ENCODE measurements around the gene SDK2.

SDK2 gene

DNA sequence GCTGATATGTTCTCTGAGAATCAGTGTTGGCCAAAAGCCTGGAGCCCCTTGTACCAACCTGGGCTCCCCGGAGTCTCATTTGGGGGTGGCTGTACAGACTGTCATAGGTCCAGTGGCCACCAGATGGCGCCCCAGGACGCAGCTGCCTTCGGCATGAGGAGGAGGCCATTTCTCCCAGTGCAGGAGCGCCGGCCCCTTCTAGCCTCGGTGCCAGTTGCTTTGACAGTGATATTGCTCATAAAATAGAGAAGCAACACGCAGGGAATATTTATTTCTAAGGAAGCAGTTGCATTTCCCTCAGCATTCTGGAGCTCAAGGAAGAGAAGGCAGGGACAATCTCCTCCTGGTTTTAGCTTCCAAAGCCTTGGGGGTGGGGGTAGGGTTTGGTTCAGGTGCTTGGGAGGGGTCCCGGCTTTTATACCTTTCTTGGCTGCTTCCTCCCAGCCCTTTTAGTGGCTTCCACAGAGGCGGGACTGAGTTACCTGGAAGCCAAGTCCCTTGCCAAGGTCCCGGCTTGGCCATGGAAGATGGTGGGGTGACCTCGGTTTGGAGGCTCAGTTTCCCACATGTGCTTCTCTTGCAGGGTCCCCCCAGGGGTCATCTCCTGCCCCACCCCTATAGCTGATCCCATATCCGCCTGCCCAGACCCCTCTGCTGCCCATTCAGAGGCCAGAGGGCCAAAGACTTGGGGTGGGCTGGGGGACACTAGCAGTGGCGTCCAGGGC is 214.6 kb downstream of the SDK2 start (continued):
- TF ChIP-seq GLIS1 (tag by site-specific recombination; IDR thresholded peaks at IDR 0.05) (peak; percentile 38; the same call in 1 of the 2 replicates), ZNF654 (tag by site-specific recombination; IDR thresholded peaks at IDR 0.05; ENCODE audit: low read depth) (peak; percentile 82), ZNF146 (tag by site-specific recombination; IDR thresholded peaks at IDR 0.05) (no peak)

DNA sequence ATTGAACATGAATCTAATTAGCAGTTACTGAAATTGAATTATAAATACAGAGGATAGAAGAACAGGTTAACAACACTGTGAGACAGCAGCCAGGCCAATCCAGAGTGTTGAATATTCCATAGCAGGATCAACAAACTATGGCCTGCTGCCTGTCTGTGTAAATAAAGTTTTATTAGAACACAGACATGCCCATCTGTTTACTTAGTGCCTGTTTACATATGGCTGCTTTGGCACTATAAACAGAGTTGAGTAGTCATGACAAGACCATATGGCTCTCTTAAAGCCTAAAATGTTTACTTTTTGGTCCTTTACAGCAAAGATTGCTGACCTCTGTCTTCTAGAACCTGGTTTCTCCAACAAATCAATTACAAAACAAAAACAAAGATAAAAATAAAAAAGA is 217.0 kb downstream of the SDK2 start:
- peaks cover 6% of the 10 kb centered on the region for H3K4me1 ChIP-seq (ENCODE audit: control insufficient read depth, insufficient read depth, low read length)
- H3K36me3 ChIP-seq (ENCODE audit: control insufficient read depth in 2 of 2, insufficient read depth in 1 of 2, low read length in 2 of 2) = peaks cover 0 to 17% of the 10 kb centered on the region in 2 experiments; a peak in 2 of 3 replicates
- TF ChIP-seq ZNF155 (tag by site-specific recombination; IDR thresholded peaks at IDR 0.05) (no peak), YY2 (tag by site-specific recombination; IDR thresholded peaks at IDR 0.05) (0 out of 2 replicates have a peak, but pooled peaks have one; percentile 33), ZNF561 (tag by site-specific recombination; IDR thresholded peaks at IDR 0.05; ENCODE audit: borderline replicate concordance) (0 out of 2 replicates have a peak, but pooled peaks have one; percentile 21)
- ChIA-PET POLR2A (no interaction called here), CTCF (interaction anchor here (0.7 to 1.1 kb wide), 2 partner anchors 10 to 282 kb away, joined by 3 read pairs; no protein-coding TSS in a partner anchor)
- no peak overlapping the region for H3K27ac ChIP-seq (ENCODE audit: extremely low read depth, low read depth, low read length)
- H3K4me3 ChIP-seq (ENCODE audit: low read depth, low read length) = no peak overlapping the region
- H3K9me3 ChIP-seq (ENCODE audit: control insufficient read depth, insufficient read depth, low read depth, low read length) = no peaks in the 10 kb centered on the region

DNA sequence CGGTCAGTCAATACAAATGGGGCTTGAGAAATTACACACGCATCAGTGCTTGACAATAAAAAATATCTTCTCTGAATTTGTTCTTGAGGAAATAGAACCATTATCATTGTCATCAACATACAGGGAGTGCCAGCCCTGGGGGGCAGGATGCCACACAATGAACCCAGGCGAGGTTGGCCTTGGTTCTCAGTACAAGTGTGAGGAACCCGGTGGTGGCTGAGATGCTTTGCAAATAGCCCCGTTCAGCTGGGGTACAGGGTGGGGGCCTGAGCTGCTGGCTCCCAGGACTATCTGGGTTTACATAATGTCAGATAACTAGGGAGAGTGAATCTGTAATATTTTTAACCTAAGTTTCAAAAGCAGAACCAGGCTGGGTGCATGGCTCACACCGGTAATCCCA is 219.7 kb downstream of the SDK2 start:
- Histone ChIP-seq H3K9me3 (ENCODE audit: control insufficient read depth, insufficient read depth, low read depth, low read length) (no peaks in the 10 kb centered on the region), H3K4me1 (ENCODE audit: control insufficient read depth, insufficient read depth, low read length) (no peaks in the 10 kb centered on the region; the same call in 1 of the 2 replicates), H3K4me3 (ENCODE audit: low read depth, low read length) (no peak overlapping the region), H3K27ac (ENCODE audit: extremely low read depth, low read depth, low read length) (no peak overlapping the region), H3K36me3 (ENCODE audit: control insufficient read depth in 2 of 2, insufficient read depth in 1 of 2, low read length in 2 of 2) (peaks cover 0 to 28% of the 10 kb centered on the region in 2 experiments; a peak in 2 of 3 replicates)
- TF ChIP-seq MEIS1 (CRISPR knock-in tag; IDR thresholded peaks at IDR 0.05; ENCODE audit: borderline replicate concordance) (no peak), ZNF416 (tag by site-specific recombination; IDR thresholded peaks at IDR 0.05) (no peak), KLF8 (tag by site-specific recombination; IDR thresholded peaks at IDR 0.05) (no peak), ZNF26 (tag by site-specific recombination; IDR thresholded peaks at IDR 0.05) (no peak), HOXA7 (CRISPR knock-in tag; IDR thresholded peaks at IDR 0.05; ENCODE audit: borderline replicate concordance) (no peak), ZNF621 (tag by site-specific recombination; IDR thresholded peaks at IDR 0.05) (no peak)
- POLR2A ChIA-PET = no interaction called here
- CTCF ChIA-PET = no interaction called here

- peaks cover 0 to 33% of the 10 kb centered on the region in 2 experiments; a peak in 2 of 3 replicates for H3K36me3 ChIP-seq (ENCODE audit: control insufficient read depth in 2 of 2, insufficient read depth in 1 of 2, low read length in 2 of 2)
- H3K4me3 ChIP-seq (ENCODE audit: low read depth, low read length) = no peak overlapping the region
- no peak overlapping the region for H3K27ac ChIP-seq (ENCODE audit: extremely low read depth, low read depth, low read length)
- no peaks in the 10 kb centered on the region; the same call in 1 of the 2 replicates for H3K4me1 ChIP-seq (ENCODE audit: control insufficient read depth, insufficient read depth, low read length)
- H3K9me3 ChIP-seq (ENCODE audit: control insufficient read depth, insufficient read depth, low read depth, low read length) = no peaks in the 10 kb centered on the region
- ChIA-PET CTCF (interaction anchor here (1.0 kb wide), 1 partner anchor 10 kb away, joined by 3 read pairs; no protein-coding TSS in a partner anchor), POLR2A (no interaction called here)
- no peak for TF ChIP-seq PRDM4 (tag by site-specific recombination; IDR thresholded peaks at IDR 0.05)
- TF ChIP-seq ZNF280C (tag by site-specific recombination; IDR thresholded peaks at IDR 0.05) = no peak
- TF ChIP-seq ZNF777 (tag by site-specific recombination; IDR thresholded peaks at IDR 0.05; ENCODE audit: borderline replicate concordance) = no peak
- TF ChIP-seq ZNF513 (tag by site-specific recombination; IDR thresholded peaks at IDR 0.05) = no peak
- TF ChIP-seq ZNF660 (tag by site-specific recombination; IDR thresholded peaks at IDR 0.05) = no peak
- no peak for TF ChIP-seq ZIC2 (tag by site-specific recombination; IDR thresholded peaks at IDR 0.05)
- TF ChIP-seq ZNF596 (tag by site-specific recombination; IDR thresholded peaks at IDR 0.05) = no peak
Observed at GRCh38 chr17:73423806-73424205, 220.4 kb downstream of the SDK2 start.
